ENCODE results near the gene NABP2.

DNA sequence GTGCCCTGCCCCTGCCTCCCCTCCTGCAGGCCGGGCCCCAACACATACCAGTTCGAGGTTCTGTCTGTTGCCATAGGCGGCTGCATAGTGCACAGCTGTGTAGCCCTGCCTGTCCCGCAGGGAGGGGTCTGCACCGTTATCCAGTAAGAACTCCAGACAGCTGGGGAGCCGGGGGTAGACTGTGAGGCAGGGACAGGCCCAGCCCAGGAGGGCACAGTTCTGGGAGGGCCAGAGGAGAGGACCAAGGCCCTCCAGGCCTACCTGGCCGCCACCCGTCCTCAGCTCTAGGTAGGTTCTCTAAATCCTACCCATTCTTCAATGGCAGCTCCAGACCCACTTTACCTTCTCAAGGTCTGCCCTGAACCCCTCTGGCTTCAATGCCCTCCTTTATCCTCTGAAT lies 24.6 kb downstream of the NABP2 start:
- TF ChIP-seq, protein P1, sequence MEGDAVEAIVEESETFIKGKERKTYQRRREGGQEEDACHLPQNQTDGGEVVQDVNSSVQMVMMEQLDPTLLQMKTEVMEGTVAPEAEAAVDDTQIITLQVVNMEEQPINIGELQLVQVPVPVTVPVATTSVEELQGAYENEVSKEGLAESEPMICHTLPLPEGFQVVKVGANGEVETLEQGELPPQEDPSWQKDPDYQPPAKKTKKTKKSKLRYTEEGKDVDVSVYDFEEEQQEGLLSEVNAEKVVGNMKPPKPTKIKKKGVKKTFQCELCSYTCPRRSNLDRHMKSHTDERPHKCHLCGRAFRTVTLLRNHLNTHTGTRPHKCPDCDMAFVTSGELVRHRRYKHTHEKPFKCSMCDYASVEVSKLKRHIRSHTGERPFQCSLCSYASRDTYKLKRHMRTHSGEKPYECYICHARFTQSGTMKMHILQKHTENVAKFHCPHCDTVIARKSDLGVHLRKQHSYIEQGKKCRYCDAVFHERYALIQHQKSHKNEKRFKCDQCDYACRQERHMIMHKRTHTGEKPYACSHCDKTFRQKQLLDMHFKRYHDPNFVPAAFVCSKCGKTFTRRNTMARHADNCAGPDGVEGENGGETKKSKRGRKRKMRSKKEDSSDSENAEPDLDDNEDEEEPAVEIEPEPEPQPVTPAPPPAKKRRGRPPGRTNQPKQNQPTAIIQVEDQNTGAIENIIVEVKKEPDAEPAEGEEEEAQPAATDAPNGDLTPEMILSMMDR (IDR thresholded peaks at IDR 0.05), result no peak
- no peak for TF ChIP-seq POLR2AphosphoS5 (IDR thresholded peaks at IDR 0.05; ENCODE audit: low read depth, low read length)

All from Panc1 (cell line).